BLaER1 (cell line): ENCODE data around the gene SEMA3C.

Experiments
- H3K27ac ChIP-seq: shearing (Covaris generic); formaldehyde crosslinking; 2 replicates; pipeline ENCODE4 v1.8.1; 2022
- H3K27me3 ChIP-seq: shearing (Covaris generic); formaldehyde crosslinking; 2 replicates; pipeline ENCODE4 v1.8.1; 2022
- H3K36me3 ChIP-seq: shearing (Covaris generic); formaldehyde crosslinking; 2 replicates; pipeline ENCODE4 v1.8.1; 2022
- H3K4me1 ChIP-seq: shearing (Covaris generic); formaldehyde crosslinking; 2 replicates; pipeline ENCODE4 v1.8.1; 2022
- H3K4me2 ChIP-seq: shearing (Covaris generic); formaldehyde crosslinking; 2 replicates; pipeline ENCODE4 v1.8.1; 2022
- H3K4me3 ChIP-seq: shearing (Covaris generic); formaldehyde crosslinking; 2 replicates; pipeline ENCODE4 v1.8.1; 2022
- H3K9ac ChIP-seq: shearing (Covaris generic); formaldehyde crosslinking; 2 replicates; pipeline ENCODE4 v1.8.1; 2022
- H3K9me3 ChIP-seq: shearing (Covaris generic); formaldehyde crosslinking; 2 replicates; pipeline ENCODE4 v1.8.1; 2022
- H4K20me1 ChIP-seq: shearing (Covaris generic); formaldehyde crosslinking; 2 replicates; pipeline ENCODE4 v1.8.1; 2022
- Cebpa-rat ChIP-seq: shearing (Covaris generic); IDR thresholded peaks from 2 replicates; pipeline ENCODE4 v1.8.1; 2022

The SEMA3C gene

DNA sequence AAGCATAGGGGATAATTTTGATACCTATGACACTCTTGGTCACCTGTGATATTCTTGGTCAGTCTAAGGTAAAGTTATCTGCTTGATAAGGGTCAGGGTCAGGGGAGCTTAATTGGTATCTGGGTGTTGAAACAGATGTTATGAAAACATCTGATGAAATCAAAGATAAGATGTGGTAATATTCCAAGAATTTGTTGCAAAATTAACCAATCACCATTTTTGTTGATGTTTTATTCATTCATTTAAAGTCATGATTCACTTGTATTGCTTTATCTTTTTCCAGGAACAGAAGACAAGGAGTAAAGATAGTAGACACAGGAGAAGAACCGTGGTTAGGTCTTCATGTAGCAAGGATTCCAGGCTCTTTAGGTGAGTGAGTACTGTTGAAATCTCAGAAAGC lies 103.1 kb downstream of the SEMA3C start:
- Histone ChIP-seq H3K9ac (no peak overlapping the region), H3K4me2 (no peak overlapping the region), H3K4me1 (no peaks in the 10 kb centered on the region), H3K9me3 (no peaks in the 10 kb centered on the region), H4K20me1 (no peaks in the 10 kb centered on the region), H3K4me3 (no peak overlapping the region), H3K27ac (no peak overlapping the region), H3K27me3 (no peaks in the 10 kb centered on the region), H3K36me3 (no peaks in the 10 kb centered on the region)
- no peak for TF ChIP-seq Cebpa-rat

DNA sequence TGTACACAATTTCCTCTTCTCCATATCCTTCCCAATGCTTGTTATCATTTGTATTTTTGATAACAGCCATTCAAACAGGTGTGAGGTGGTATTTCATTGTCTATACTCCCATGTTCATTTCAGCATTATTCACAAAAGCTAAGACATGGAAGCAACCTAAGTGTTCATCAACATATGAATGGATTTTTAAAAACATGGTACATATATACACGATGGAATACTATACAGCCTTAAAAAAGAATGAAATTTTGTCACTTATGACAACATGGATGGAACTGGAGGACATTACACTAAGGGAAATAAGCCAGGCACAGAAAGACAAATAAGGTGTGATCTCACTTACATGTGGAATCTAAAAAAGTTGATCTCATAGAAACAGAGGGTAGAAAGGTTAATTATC lies 109.3 kb downstream of the SEMA3C start:
- Histone ChIP-seq H3K36me3 (no peaks in the 10 kb centered on the region), H3K4me3 (no peak overlapping the region), H3K27ac (no peak overlapping the region), H3K27me3 (no peaks in the 10 kb centered on the region), H3K4me1 (no peaks in the 10 kb centered on the region), H4K20me1 (no peaks in the 10 kb centered on the region), H3K4me2 (no peak overlapping the region), H3K9ac (no peak overlapping the region), H3K9me3 (no peaks in the 10 kb centered on the region)
- TF ChIP-seq Cebpa-rat = no peak

DNA sequence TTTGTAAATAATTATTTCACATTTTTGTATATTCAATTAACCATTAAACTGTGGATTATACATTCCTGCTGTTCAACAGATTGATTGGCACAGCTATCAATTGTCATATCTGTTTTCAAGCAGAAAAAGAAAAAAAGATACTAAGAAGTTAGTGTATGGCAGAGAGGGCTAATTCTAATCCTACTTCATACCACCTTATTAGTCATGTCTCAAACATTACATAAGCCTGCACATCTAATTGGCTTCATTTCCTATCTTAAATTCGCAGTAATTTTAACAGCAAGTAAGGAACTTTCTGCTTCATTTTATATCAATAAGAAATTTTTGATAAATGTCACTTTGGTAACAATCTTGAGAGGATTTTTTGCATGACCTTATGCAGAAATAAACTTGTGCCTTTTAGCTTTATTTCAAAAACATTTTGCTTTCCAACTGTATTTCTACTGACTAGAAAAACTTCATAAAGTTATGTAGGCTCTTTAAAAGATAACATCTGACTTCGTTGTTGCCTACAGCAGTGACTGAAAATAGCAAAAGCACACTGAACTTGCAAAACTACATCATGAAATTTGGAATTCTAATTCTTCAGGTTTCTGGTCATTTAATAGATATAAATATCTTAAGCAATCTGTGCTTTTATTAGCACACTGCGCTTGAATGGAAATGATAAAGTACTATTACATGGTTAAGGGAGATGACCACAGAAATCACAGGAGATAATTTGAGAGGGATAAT lies 111.5 kb downstream of the SEMA3C start:
- no peaks in the 10 kb centered on the region for H4K20me1 ChIP-seq
- no peak overlapping the region for H3K4me2 ChIP-seq
- H3K9me3 ChIP-seq = no peaks in the 10 kb centered on the region
- H3K9ac ChIP-seq = no peak overlapping the region
- H3K4me3 ChIP-seq = no peak overlapping the region
- no peaks in the 10 kb centered on the region for H3K36me3 ChIP-seq
- no peak overlapping the region for H3K27ac ChIP-seq
- H3K27me3 ChIP-seq = no peaks in the 10 kb centered on the region
- TF ChIP-seq Cebpa-rat = no peak
- H3K4me1 ChIP-seq = no peaks in the 10 kb centered on the region

DNA sequence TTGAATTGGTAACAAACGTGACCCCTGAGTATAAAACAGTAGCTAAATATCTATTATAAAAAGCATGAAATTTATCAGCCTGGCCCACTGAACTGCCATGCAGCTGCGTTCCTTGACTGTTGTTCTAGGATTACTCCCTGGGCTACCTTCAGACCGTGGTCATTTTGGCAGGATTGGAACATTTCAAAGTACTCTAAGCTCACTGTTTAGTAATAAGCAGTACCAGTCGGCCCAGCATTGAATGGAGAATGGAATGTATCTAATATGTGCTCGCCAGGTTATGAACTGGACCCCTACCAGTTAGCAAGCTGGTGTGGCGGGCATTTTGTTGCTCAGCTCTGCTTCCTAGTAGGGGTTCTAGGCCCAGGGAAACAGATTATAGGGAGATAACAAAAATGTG lies 112.2 kb downstream of the SEMA3C start:
- no peak overlapping the region for H3K4me3 ChIP-seq
- H4K20me1 ChIP-seq = no peaks in the 10 kb centered on the region
- H3K4me1 ChIP-seq = no peaks in the 10 kb centered on the region
- H3K9me3 ChIP-seq = no peaks in the 10 kb centered on the region
- TF ChIP-seq Cebpa-rat = no peak
- no peaks in the 10 kb centered on the region for H3K27me3 ChIP-seq
- no peak overlapping the region for H3K9ac ChIP-seq
- H3K36me3 ChIP-seq = no peaks in the 10 kb centered on the region
- no peak overlapping the region for H3K27ac ChIP-seq
- H3K4me2 ChIP-seq = no peak overlapping the region

DNA sequence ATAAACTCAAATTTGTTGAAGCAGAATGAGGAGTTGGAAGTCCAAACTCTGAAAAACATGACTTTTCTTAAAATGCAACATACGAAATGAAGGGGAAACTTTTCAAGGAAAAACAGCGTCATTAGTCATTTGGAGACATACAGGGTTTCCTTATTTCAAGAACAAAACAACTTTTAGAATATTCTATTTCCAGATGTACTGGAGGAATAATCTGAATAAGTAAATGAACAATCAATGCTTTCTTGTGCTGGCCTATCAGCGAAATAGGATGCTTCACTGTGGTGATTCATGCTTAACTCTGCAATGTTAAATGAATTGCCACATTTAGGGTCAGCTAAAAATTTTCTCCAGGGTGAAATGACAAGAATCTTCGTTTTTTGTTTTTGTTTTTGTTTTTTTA lies 114.3 kb downstream of the SEMA3C start:
- H3K9ac ChIP-seq = no peak overlapping the region
- H3K36me3 ChIP-seq = no peaks in the 10 kb centered on the region
- no peaks in the 10 kb centered on the region for H3K27me3 ChIP-seq
- H4K20me1 ChIP-seq = no peaks in the 10 kb centered on the region
- no peak overlapping the region for H3K4me3 ChIP-seq
- H3K27ac ChIP-seq = no peak overlapping the region
- no peaks in the 10 kb centered on the region for H3K9me3 ChIP-seq
- H3K4me1 ChIP-seq = no peaks in the 10 kb centered on the region
- no peak overlapping the region for H3K4me2 ChIP-seq
- no peak for TF ChIP-seq Cebpa-rat

DNA sequence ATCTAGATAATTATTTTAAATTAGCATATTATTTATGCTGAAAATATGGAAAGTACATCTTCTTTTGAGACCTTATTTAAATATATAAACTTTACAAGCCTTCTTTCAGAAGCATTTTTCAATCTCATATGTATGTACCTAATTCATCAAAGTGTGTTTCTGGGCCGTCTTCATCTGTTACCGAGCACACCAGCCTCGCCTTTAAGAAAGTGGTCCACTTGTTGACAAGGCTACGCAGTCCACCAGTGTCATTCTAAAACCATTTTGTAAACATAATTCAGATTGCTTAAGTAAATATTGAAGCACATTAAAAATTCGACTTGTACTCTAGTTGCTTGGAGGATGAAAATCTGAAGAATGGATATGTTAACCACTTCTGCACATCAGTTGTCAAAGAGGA lies 116.3 kb downstream of the SEMA3C start:
- no peak for TF ChIP-seq Cebpa-rat
- Histone ChIP-seq H3K9me3 (no peaks in the 10 kb centered on the region), H3K27me3 (no peaks in the 10 kb centered on the region), H3K4me3 (no peak overlapping the region), H3K9ac (no peak overlapping the region), H4K20me1 (no peaks in the 10 kb centered on the region), H3K4me2 (no peak overlapping the region), H3K36me3 (no peaks in the 10 kb centered on the region), H3K27ac (no peak overlapping the region), H3K4me1 (no peaks in the 10 kb centered on the region)

DNA sequence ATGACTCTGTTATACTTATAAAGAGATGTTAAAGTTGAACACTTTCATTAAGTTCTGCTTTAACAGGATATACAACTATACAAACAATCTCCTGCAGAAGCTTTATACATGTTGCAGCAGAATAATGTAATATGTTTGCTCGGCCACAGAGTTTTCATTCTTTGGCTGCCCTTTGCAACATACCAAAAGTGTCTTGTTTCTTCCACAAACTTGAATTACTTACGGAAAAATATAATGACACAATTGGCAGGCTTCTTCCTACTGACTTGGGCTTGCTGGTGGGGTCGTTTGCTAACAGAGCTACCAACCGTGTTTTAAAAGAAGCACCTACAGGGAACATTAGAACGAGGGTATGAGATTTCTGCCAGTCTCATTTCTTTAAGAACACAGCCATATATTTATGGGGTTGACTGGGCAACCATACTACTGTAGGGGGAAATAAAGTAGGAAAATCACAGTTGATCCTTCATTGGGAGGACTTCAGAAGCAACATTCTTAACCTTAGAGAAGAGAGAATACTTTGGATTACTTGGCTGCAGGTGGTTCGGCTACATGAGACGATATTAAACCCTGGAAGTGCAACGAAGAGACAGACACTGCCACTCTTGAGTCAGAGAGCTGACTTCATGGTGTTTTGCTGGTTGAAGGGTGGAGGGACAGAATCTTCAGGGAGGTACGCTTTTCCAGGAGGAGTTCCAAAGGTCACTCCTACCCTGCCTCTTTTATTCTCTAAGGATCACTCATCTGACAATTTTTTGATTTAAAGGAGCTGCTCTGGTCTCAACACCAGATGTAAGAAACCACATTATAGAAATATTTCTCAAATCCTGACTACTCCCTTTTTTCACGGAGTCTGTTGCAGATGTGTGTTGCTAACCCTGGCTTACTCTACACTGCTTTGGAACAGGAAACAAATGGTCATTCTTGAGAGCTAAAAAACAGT lies 123.9 kb downstream of the SEMA3C start:
- H3K27ac ChIP-seq = no peak overlapping the region
- no peaks in the 10 kb centered on the region for H3K27me3 ChIP-seq
- H3K36me3 ChIP-seq = no peaks in the 10 kb centered on the region
- H4K20me1 ChIP-seq = no peaks in the 10 kb centered on the region
- no peaks in the 10 kb centered on the region for H3K4me1 ChIP-seq
- H3K9me3 ChIP-seq = no peaks in the 10 kb centered on the region
- H3K9ac ChIP-seq = no peak overlapping the region
- H3K4me3 ChIP-seq = no peak overlapping the region
- TF ChIP-seq Cebpa-rat = no peak
- H3K4me2 ChIP-seq = no peak overlapping the region

DNA sequence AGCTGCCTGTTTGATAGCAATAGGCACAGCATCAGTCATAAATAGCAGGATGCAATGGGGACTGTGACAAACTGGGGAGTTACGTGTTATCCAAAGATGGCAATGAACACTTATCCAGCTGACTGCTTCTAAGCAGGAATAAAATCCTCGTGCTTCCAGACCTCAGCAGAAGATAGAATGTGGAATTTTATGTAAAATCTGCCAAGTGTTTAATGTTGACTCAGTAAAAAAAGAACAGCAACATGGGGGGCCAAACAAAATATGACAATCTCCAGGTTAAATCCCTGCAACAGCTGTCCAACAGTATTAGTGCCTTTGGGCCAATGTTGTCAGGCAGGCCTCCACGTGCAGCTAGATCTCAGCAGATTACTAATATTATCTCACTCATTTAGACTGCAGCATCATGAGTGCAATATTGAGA lies 127.3 kb downstream of the SEMA3C start:
- no peak overlapping the region for H3K27ac ChIP-seq
- TF ChIP-seq Cebpa-rat = no peak

DNA sequence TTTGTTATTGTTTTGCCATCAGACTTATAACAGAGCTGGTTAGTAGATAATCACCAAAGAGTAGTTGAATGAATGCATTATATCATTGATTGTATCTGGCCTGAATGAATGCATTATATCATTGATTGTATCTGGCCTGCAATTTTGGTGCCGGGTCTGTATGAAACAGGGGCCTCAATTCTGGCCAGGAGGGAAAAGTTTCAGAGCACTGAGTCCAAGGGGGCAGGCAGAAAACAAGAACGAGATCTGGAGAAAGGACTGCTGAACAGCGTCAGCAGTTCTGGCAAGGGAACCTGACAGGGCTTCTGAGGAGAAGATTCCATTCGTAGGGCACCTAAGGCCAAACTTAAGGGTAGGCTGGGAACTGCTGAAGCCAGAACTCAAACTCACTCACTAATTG lies 128.0 kb downstream of the SEMA3C start:
- H3K4me1 ChIP-seq = no peaks in the 10 kb centered on the region
- no peak overlapping the region for H3K4me3 ChIP-seq
- H3K4me2 ChIP-seq = no peak overlapping the region
- TF ChIP-seq Cebpa-rat = no peak
- no peaks in the 10 kb centered on the region for H3K36me3 ChIP-seq
- no peak overlapping the region for H3K27ac ChIP-seq
- no peaks in the 10 kb centered on the region for H4K20me1 ChIP-seq
- H3K27me3 ChIP-seq = no peaks in the 10 kb centered on the region
- H3K9me3 ChIP-seq = no peaks in the 10 kb centered on the region
- no peak overlapping the region for H3K9ac ChIP-seq

More for the DNA sequence above, 127.3 kb downstream of the SEMA3C start:
- Histone ChIP-seq H4K20me1 (no peaks in the 10 kb centered on the region), H3K4me2 (no peak overlapping the region), H3K27me3 (no peaks in the 10 kb centered on the region), H3K9me3 (no peaks in the 10 kb centered on the region), H3K9ac (no peak overlapping the region), H3K4me1 (no peaks in the 10 kb centered on the region), H3K36me3 (no peaks in the 10 kb centered on the region), H3K4me3 (no peak overlapping the region)

DNA sequence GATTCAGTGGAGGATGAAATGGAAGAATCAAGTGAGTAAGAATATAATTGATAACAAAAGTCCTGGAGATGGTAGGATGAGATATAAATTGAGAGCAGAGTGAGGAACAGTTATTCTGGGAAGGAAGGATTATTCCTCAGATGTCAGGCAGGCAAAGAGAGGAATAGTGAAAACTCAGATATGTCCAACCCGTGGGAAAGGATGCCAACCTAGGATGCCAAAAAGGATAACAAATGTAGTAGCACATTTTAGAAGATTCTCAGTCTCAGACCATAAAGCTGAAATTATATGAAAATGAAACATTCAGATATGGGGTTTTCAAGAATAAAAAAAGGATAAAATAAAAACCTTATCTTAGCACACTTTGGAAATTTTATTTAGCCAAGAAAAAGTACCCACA lies 131.1 kb downstream of the SEMA3C start:
- H3K4me2 ChIP-seq = no peak overlapping the region

More for the DNA sequence above, 131.1 kb downstream of the SEMA3C start:
- Histone ChIP-seq H3K4me3 (no peak overlapping the region), H4K20me1 (no peaks in the 10 kb centered on the region), H3K4me1 (no peaks in the 10 kb centered on the region), H3K27me3 (no peaks in the 10 kb centered on the region), H3K9ac (no peak overlapping the region), H3K36me3 (no peaks in the 10 kb centered on the region), H3K27ac (no peak overlapping the region), H3K9me3 (no peaks in the 10 kb centered on the region)
- no peak for TF ChIP-seq Cebpa-rat
